ENCODE measurements around the gene PDSS1.

DNA sequence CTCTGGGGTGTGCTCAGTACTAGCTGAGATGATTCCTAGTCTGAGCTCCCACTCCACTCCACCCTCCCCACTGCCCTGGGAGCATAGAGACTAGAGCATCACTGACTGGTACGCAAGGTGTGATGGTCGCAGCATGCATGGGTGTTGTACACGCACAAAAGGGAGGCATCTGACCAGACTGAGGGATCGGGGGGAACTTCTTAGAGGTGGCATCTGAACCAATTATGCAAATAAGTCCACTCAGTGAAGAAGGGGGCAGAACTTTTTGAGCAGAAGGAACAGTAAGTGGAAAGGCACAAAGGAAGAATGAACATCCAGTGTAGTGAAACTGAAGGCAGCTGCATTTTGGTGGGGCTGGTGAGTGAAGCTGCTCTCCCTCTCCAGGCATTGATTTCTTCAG lies 25.5 kb downstream of the PDSS1 start:
- TF ChIP-seq, protein P1, sequence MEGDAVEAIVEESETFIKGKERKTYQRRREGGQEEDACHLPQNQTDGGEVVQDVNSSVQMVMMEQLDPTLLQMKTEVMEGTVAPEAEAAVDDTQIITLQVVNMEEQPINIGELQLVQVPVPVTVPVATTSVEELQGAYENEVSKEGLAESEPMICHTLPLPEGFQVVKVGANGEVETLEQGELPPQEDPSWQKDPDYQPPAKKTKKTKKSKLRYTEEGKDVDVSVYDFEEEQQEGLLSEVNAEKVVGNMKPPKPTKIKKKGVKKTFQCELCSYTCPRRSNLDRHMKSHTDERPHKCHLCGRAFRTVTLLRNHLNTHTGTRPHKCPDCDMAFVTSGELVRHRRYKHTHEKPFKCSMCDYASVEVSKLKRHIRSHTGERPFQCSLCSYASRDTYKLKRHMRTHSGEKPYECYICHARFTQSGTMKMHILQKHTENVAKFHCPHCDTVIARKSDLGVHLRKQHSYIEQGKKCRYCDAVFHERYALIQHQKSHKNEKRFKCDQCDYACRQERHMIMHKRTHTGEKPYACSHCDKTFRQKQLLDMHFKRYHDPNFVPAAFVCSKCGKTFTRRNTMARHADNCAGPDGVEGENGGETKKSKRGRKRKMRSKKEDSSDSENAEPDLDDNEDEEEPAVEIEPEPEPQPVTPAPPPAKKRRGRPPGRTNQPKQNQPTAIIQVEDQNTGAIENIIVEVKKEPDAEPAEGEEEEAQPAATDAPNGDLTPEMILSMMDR (IDR thresholded peaks at IDR 0.05) = no peak
- TF ChIP-seq POLR2A (IDR thresholded peaks at IDR 0.05) = no peak
- no peak for TF ChIP-seq POLR2AphosphoS5 (IDR thresholded peaks at IDR 0.05; ENCODE audit: insufficient read depth in 1 of 2, low read depth in 1 of 2)
